Activated CD8-positive, alpha-beta memory T cell treated with anti-CD3 and anti-CD28 coated beads for 4 hours (primary cell): ENCODE results near the gene TBX20.
"Not testable (repeated sequence)": the region's sequence is repeated elsewhere in the genome, so short reads cannot be mapped to it uniquely, and the experiment has no call there.

Experiments used
- DNase-seq, 2 donors: peaks; one replicate each; pipeline ENCODE4 v3.0.0-alpha.2; 2020; ENCODE audit warnings: low read depth in 2 of 2

Gene TBX20

DNA sequence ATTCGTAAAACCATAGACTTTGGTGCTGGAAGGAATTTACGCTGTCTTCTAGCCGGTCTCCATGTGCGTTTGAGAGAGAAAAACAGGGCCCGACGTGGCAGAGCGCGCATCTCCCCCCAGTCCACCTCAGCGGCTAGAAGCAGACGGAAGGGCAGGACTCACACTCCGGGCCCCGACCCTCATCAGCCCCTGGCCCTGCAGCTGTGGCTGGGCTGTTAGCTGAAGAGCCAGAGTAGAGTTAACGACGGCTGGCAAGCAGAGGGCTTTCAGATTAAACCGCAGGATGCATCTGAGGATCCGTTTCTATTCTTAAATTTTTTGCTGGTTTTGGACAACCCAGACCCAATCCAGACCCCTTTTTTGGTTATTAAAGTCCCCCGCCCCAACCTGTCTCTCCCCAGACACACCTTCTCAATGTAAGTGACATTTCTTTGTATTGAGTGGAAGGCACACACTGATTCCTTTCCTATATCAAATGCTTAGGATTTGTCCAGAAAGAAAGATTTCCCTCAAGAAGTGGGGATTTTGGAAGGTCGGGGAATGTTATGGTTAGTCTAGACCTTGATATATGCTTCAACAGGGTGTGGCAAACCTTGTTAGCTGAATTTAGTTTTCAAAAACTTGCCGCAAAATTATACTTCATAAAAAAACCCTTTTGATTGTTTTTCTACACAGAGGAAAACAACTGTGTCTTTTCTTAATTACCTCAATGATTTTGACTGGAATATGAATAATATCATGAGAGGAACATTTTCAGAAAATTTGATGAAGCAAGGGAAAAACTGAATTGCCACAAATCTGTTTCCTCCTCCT lies 1.7 kb upstream of the TBX20 start:
- no peak for DNase-seq

DNA sequence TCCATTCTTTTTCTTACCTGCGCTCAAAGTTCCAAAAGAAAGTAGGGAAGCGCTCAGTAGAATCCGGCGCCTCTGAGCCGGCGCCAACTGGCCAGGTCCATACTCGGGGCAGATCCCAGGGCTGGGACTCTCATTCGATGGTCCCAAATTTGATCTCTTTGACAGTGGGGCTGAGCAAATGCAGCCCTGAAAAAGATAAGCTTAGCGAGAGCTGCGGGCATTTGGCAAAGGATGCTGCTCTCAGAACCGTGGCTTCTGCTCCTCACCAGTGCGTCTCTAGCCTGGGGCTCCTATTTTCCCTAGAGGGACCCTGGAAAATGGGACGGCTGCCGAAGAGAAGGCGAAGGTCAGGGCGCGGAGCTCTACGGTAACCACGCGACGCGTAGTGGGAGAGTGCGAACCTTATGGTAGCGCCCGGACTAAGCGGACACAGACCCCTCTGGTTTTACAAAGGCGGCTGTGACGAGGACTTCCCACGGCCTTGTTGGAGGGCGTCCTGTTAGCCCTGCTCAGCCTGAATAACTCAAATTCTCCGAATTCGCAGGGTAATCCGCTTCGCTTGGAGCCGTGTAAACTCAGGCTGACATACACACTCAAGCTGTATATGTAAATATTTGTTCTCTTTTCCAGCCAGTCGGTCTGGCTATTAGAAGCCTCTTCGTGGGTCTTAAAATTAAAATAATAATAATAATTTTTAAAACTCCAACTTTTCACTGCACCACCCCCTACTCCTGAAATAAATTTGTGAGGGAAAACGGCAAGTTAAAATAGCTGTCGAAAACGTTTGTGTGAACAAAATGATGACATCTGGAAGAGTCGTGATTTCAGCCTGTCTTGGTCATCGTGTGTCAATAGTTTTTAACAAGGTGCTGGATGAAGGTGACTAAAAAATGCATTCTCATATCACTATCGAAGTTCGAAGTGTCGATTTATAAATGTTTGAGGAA lies 869 bp upstream of the TBX20 start:
- no peak for DNase-seq

DNA sequence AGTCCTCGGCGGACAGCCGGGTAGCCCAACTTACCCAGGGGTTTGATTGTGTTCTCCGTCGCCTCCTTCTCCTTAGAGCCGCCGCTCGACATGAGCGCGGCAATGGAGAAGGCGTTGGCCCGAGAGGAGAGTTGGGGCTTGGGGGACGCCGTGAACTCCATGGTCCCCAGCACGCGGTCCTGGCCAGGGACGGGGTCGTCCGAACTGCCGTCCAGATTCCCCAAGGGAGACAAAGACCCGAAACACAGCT lies 515 bp downstream of the TBX20 start:
- DNase-seq = no peak

DNA sequence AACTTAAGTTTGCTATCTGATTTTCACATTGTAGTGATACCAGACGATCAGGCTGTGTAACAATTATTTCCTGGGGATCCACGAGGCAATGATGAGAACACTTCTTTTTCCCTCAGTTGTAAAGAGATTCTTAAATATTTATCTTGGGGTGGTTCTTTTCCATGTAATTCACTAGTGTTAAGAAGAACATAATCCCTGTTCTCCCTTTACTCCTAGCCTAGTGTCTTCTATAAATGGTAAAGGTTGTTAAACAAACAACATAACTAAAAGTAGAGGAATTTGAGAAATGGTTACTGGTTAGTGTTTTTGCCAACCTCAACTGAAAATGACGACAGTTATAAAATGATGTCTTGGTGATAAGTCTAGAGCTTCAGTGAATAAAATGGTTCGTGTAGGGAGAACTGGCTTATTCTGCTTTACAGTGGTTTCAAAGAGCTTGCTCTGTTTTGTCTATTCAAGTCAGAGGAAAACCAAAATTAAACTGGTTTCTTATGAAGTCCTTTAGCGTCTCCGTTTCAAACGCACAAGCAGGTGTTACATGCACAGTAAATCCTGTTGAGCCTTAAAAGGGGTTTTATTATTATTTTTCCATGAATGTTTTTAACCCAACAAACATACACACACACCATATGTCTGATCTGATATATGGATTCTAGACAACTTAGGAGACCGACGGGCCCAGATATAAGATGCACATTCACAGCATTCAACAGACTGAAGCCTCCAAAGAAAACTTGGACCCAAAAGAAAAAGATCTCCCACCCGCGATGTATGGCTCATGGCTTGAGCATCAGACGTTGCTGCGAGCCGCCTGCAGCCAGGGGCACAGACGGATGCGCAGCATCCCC lies 1.1 kb downstream of the TBX20 start:
- DNase-seq = no peak

DNA sequence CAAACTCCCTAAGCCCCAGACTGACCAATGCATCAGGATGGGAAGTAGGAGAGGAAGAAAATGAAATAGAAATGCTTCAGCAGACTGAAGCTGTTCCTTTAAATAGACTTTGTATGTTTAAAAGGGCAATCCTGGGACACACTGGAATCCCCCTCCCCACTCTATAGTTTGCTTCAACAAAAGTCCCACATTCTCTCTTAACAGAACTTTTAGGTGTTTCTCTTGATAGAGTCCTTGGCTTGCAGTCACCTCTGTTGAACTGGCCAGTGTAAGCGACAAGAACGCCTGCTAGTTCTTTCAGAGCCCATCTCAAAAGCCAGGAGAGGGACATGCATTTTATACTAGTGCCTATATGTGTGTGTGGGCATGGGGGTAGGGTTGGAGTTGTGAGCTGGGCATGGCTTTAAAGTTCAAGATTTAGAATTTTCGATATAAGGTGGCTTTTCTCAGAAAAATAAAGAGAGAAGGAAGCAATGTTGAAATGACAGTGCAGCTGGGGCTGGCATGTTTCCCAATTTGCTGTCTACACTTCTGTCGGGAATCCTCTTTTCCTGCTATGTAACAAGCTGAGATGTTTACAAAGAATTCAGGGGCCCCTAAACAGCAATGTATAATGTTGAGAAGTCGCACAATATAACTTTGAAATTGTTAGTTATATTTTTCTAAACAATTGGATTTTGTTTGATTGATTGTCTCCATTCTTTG lies 2.1 kb downstream of the TBX20 start:
- DNase-seq = no peak

DNA sequence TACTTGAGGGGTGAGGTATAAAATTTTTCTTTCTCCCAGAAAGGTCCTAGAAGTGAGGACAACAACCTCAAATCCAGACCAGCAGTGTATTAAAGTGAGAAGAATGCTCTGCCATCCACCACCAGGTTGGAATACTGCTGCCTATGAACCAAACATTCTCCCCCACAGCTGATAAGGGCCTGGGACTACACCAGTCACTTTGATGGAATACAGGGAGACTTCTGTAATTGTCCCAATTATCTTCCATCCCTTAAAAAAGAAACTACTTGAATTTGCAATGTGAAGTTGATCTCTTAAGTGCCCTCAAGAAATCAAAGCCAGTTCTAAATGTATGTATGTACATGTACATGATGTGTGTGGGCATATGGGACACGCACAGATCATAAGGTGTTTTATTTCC lies 3.0 kb downstream of the TBX20 start:
- DNase-seq = no peak

DNA sequence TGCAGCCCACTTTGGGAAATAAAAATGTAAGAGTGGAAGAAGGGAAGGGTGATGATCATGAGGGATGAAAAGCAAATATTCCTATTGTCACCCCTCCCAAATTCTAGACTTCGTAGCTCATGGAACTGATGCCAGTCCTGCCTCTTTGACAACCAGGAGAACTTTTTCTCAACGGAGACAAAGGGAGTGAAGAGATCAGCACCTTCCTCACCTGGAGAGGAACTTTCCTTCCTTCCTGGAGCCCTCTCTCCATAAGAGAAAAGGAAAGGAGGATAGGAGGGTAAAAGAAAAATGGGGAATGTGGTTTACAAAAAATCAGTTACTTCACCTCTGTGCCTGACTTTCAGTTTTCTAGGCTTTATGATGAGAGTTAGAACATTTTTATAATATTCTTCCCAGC lies 3.4 kb downstream of the TBX20 start:
- no peak for DNase-seq

DNA sequence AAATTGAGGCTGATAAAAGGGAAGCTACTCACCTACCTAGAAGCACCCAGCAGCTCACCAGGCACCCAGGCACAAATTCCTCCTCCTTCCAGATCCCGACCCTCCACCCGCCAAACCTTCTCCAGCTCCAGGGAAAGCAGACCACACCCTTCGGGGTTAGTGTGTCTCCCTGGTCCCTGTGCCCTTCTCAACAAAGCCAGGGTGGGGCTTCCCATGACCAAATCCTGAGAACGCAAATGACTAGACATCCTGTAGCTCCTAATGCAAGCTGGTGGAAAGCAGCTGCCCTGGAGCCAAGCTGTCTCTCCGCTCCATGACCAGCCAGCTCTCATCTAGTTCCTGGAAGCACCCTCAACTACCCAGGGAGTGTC lies 4.4 kb downstream of the TBX20 start:
- no peak for DNase-seq

DNA sequence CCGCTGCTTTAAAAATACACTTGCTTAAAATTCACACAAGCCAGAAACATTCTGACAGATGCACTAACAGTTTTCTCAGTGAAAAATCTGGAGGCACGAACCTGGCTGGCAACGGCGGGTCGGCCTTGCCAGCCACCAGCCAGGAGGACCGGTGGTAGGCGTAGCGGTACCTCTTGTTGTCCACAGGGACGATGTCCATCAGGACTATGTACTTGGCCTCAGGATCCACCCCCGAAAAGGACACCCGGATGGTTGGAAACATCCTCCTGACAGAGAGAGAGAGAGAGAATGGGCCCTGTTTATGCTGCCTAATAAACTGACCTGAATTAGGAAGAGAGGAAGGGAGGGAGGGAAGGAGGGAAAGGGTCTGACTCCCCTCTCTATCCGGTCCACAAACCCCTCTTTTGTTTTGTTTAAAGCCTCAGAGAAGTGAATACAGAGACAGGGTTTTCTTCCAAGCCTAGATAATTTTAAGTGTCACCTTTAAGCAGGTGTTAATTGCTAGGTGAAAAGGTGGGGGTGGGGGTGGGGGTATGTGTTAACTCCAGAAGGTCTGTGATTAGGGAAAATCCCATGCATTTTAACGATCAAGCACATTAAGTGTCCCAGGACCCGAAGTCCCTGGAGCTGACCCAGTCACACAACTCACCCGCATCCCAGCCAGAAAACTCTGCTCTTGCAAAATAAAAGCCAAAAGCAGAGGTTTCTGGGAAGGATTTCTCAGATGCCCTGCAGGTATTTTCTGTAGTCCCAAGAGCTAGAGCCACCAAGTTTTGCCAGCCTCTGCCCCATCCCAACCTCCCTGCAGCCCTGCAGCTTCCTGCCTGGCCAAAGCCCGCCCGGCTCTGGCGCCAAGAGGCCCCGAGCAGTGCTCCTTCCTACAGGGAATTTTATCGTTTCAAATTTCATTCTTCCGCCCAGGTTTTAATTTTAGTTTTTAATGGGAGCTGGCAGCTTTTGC lies 5.0 kb downstream of the TBX20 start:
- no peak for DNase-seq

DNA sequence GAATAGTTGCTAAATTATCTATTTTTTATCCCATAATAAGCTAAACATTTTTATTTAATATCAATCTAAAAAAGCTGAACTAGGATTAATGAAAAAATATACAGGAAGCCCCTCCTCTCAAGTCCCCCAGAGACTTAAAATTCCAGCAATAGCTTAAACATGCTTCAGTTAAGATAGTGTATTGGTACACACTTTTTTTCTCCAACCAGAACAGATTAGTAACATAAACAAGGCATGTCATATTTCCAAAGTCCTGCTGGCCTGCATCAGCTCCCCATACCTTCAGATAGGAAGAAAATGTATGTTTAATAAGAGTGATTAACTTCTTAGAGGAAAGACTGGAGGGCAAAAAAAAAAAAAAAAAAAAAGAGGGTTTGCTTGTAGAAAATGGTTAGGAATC lies 7.1 kb downstream of the TBX20 start:
- no peak for DNase-seq

DNA sequence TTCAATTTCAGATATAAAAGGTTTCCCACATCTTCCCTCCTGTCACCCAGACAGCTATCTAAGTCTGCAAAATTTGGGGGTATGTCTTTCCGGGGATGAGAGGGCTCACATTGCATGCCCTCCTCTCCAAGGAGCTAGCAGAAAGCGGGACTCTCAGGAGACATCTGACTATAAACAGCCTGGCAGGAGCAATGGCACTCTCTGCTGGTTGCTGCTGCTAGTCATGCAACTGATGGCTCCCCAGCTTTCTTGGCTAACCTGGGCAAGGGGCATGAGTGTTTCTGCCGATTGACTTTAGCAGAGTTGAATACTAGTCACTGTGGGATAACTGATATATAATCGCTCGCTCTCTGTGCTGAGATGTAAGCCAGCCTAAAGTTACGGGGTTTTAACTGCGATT lies 12.0 kb downstream of the TBX20 start:
- DNase-seq = no peak

DNA sequence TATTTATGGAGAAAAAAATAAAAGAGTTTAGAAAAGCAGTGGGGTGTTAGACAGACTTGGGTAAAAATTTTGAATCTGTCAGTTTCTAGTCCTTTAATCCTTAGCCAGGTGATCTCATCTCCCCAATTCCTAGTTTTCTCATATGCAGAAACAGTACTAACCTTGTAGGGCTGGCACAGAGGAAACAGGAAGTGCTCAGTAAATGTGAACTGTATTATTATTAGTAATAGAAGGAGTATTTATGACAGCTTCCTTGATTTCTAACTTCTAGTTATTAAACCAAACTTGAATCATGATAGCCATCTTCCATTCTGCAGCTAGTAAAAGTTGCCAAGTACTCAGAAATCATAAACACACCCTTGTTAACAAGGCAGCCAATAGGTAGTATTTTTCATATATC lies 12.5 kb downstream of the TBX20 start:
- DNase-seq = no peak

DNA sequence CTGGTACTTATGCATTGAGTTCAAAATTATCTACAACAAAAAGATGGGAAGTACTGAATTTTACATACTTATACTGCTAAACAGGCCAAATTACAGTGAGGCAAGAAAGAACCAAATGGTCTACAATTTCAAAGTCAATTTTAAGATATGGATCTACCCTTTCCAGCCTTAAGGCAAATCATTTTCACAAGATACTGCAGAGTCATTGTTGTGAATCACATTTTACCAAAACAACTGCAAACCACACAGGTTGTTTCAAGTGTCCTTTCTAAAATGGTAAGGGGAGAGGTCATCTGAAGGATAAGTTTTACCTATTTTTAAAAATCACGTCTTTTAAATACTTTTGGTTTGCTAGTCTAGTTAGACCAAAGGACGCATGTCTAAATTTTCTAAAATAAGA lies 12.9 kb downstream of the TBX20 start:
- not testable (repeated sequence) for DNase-seq

DNA sequence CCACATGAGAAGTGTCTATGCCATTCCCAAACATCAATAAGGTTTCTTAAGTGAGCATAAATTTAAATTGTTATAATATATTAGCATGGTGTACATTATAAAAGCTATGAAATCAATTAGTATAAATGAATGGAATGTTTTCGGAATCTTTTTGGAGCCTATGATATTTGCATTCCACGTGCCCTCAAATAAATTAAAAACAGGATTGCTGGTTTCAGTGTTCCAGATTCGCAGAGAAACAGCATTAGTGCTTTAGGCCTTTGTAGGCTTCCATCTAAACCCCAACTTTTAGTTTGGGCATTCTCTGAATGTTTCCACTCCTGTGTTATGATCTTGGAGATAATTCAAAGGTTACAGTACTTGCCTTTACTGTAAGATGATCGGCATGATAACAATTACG lies 15.4 kb downstream of the TBX20 start:
- not testable (repeated sequence) for DNase-seq

DNA sequence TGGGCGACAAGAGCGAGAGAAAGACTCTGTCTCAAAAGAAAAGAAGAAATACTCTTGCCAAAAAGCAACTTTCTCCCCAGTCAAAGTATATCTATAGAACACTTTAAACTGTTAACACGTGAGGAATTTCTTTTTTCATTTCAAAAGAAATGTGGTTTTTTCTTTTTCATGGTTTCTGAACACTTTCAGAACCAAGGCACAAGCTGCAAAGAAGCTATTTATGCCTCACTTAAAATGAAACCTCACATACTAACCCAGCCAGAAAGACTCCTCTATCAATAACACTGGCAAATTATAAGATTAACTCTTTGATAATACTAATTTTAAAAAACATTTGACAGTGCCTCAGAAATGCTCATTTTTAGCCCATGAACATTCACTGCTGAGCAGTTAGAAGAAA lies 20.9 kb downstream of the TBX20 start:
- DNase-seq = no peak

DNA sequence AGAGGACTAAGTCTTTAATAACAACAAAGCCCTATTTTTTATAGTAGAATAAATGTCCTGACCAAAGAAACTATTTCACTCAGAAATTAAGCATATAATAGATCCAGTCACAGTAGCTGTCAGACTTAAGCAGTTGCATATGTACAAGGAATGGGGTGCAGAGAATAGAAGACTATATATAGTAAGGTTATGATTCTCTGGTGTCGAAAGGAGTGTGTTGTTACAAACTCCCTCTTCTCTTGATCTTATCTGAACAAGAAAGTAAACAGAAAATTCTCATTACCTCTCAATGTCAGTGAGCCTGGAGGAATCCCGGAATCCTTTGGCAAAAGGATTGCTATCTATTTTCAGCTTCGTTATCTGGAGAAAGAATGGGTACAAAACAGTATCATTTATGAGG lies 22.7 kb downstream of the TBX20 start:
- DNase-seq = not testable (repeated sequence)

DNA sequence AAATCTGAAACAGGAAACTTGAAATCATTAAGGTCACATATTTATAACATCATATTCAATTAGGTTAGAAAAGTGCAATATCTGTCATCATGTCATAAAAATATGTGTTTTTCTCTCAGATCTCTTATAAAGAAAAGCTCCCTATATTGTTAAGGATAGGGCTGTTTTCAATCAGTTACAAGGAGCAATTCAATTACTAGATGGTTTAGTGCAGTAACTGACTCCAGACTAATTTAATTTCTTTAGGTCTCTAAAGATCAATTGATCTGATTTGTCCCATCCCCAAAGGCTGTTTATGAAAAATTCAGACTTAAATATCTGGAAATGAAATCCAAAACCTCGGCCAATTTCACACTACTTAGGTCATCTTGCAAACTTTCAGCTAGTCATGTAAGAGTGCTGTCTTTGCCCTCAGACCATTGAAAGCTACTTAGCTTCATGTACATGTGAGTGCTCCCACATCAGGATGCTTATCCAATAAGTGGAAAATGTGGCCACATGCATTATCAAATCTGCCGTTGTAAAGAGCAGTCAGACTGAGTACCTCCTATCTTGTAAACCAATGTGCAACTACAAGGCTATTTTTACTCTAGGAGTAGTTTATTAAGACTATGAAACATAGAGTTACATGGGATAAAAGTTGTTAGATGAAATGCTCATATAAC lies 24.7 kb downstream of the TBX20 start:
- DNase-seq = not testable (repeated sequence)

DNA sequence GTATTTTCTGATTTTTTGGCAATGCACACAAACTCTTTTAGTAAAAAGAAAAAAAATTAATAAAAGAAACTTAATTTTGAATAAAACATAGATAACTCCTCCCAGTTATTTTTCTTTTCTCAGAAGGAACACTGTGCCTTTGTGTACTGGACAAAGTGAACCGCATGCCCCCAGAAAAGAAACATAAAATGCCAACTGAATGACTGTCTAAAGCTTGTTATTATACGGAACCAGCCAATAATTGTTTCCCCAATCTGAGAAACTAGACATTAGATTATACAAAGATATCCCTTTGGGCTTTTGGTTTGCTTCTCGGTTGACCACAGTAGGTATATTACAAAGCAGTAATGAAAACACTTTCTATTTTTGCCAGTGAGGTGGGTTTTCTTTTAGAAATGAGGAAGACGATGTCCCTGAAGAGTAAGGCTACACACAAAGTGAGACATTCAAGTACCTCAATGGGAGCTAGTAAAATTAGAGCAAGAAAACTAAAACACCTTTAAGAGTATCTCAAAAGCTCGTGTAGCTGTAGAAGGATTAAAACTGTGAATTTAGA lies 25.3 kb downstream of the TBX20 start:
- not testable (repeated sequence) for DNase-seq

DNA sequence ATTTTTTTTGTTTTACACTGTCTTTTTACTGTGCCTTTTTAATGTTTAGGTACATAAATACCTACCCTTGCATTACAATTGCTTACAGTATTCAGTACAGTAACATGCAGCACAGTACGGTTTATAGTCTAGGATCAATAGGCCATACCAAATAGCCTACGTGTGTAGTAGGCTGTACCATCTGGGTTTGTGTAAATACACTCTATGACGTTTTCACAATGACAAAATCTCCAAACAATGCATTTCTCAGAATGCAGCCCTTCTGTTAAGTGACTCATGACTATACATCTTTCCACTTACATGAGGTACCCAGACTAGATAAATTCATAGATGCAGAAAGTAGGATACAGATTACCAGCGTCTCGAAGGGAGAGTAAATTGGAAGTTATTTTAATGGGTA lies 26.5 kb downstream of the TBX20 start:
- DNase-seq = not testable (repeated sequence)

DNA sequence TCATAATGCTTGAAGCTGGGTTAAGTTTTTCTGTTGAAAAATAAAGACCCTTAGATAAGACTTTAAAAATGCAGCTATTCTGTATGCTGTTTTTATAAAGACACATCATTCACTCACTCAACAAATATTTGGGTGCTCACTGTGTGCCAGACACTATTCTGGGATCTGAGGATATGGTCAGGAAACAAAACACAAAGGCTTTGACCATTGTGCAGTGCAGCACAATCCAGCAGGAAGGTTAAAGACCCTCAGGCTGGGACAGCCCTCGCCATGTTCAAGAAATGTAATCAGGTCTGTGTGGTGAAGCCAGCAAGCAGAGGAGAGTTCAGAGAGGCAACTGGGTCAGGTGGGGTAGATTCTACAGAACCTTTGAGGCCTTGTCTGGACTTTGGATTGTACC lies 31.5 kb downstream of the TBX20 start:
- DNase-seq = not testable (repeated sequence)
